NCI-H446 treated with DMSO at 0.1 percent for 48 hours (cell line): ENCODE results near the gene LTV1.
A peak's percentile ranks its signal among the peaks of the same experiment; 100 is the strongest.
"Not testable (repeated sequence)": the region's sequence is repeated elsewhere in the genome, so short reads cannot be mapped to it uniquely, and the experiment has no call there.

Source experiments
- DNase-seq: peaks from one replicate; lab custom pipeline; 2025; lab: John Stamatoyannopoulos, UW

LTV1 gene

GRCh38 chr6:143842902-143843676 is at the start of gene LTV1:
Gene LTV1 (plus strand): TSS chr6:143843338. CDS start chr6:143843478, 140 bp downstream.
- DNase-seq = peak; percentile 85

GRCh38 chr6:143796551-143796950 is 46.6 kb upstream of the LTV1 start:
- DNase-seq = not testable (repeated sequence)

- not testable (repeated sequence) for DNase-seq
These were observed 44.7 kb upstream of the LTV1 start for GRCh38 chr6:143798487-143798886.

- DNase-seq = no peak
These were observed 40.1 kb upstream of the LTV1 start for GRCh38 chr6:143802833-143803565.

GRCh38 chr6:143803769-143804568 is 39.2 kb upstream of the LTV1 start:
- no peak for DNase-seq

- DNase-seq = no peak
These were observed 38.3 kb upstream of the LTV1 start for GRCh38 chr6:143804835-143805239.

- DNase-seq = no peak
These were observed 36.6 kb upstream of the LTV1 start for GRCh38 chr6:143806282-143807102.

GRCh38 chr6:143807103-143807772 is 35.9 kb upstream of the LTV1 start:
- DNase-seq = no peak

GRCh38 chr6:143810745-143811144 is 32.4 kb upstream of the LTV1 start:
- DNase-seq = no peak

GRCh38 chr6:143811501-143812157 is 31.5 kb upstream of the LTV1 start:
- no peak for DNase-seq

- no peak for DNase-seq
These were observed 25.5 kb upstream of the LTV1 start for GRCh38 chr6:143817621-143818020.

- DNase-seq = no peak
These were observed 21.8 kb upstream of the LTV1 start for GRCh38 chr6:143821359-143821758.

- no peak for DNase-seq
These were observed 20.5 kb upstream of the LTV1 start for GRCh38 chr6:143822584-143823024.

- no peak for DNase-seq
These were observed 19.6 kb upstream of the LTV1 start for GRCh38 chr6:143823548-143823947.

GRCh38 chr6:143828572-143828971 is 14.6 kb upstream of the LTV1 start:
- DNase-seq = no peak

- DNase-seq = no peak
These were observed 7.0 kb upstream of the LTV1 start for GRCh38 chr6:143836150-143836549.

- no peak for DNase-seq
These were observed 4.7 kb upstream of the LTV1 start for GRCh38 chr6:143838395-143838794.

- no peak for DNase-seq
These were observed 3.9 kb upstream of the LTV1 start for GRCh38 chr6:143839196-143839595.

GRCh38 chr6:143840595-143841265 is 2.4 kb upstream of the LTV1 start:
- DNase-seq = no peak

- no peak for DNase-seq
These were observed 657 bp upstream of the LTV1 start for GRCh38 chr6:143842461-143842901.
